Measurements from ENCODE around the gene CEP55.
"Not testable (repeated sequence)": the region's sequence is repeated elsewhere in the genome, so short reads cannot be mapped to it uniquely, and the experiment has no call there.

The CEP55 gene

DNA sequence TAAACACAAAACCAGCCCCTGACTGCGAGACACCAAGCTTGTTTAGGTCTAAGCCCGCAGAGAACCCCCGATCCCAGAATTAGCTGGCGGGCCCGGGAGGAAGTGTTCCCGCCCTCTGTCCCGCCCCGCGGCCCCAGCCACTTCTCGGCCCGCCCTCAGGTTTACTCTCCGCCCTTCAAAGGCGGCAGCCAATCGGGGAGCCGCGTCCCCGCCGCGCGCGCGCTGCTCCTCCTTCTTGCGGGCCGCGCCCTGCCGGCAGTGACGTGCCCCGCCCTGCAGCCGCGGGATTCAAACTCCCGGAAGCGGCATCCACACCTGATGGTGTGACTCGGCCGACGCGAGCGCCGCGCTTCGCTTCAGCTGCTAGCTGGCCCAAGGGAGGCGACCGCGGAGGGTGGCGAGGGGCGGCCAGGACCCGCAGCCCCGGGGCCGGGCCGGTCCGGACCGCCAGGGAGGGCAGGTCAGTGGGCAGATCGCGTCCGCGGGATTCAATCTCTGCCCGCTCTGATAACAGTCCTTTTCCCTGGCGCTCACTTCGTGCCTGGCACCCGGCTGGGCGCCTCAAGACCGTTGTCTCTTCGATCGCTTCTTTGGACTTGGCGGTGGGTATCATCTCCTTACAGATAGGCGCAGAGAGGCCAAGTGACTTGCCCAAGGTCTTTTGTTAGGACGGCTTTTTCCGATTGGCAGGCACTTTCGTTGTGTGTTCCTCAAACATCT, at the start of gene CEP55:
TSS of gene CEP55 (plus strand) at position 291 of the 720 bp plus-strand sequence. CDS start 3,440 bp downstream, outside the sequence.
- DNase-seq (ENCODE audit: low read depth in 2 of 2): peak; percentile 94 to 95

DNA sequence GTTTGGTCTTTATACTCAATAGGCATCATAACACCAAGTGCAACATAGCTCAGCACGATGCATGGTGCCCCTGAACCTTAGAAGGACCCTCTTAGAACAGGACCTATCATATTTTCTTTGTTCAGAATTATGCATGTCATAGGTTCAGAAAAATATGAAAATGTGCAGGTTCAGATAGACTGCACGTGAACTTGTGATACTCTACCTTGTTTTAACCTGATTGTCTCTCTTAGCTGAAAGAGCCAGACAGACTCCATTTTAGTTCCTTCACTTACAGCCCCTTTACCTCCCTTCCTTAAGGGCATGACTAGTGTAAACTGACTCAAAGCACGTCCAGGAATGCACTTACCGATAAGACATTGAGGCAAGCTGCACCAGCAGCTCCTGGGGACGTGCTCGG, 49.4 kb upstream of the CEP55 start:
- DNase-seq (ENCODE audit: low read depth in 2 of 2): no peak

DNA sequence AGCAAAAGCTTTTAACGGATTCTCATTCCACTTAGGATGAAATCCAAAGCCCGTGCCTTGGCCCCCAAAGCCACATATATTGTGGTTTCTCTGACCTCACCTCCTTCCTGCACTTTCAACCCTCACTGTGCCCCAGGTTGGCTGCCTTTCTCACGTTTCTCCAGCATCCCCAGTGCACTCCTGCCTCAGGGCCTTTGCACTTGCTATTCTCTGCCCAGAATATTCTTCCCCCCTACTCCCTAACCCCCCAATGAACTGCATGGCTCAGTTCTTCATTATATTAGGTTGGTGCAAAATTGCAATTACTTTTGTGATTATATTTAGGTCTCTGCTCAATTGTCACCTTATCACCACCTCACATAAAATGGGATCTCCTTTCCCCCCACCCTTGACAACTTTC, 48.4 kb upstream of the CEP55 start:
- DNase-seq (ENCODE audit: low read depth in 2 of 2): no peak

DNA sequence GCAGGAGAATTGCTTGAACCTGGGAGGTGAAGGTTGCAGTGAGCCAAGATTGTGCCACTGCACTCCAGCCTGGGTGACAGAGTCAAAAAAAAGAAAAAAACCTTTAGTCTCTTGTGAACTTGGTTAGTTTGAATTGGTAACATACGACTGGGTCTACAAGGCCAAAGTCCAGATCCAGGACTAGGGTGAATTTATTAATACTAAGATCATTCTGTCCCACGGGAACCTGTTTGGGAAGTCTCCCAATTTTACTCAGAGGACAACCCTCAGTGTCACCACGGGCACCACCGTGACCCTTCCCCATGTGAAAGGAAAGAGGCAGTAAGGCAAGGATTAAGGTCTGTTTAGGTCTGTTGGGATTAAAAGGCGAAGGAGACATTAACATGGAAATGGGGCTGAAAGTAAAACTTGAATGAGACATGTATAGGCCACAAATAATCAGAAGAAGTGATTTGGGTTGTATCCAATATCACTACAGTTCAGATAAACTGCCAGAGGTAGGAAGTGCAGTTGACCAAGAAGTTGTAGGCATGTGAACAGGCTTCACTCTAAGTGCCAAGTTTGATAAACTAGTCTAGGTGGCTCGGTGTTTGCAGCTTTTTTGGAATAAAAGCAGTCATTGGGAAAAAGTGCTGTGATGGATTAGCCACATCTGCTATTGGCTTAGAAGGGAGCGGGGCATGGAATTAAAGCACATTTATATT, 45.0 kb upstream of the CEP55 start:
- DNase-seq (ENCODE audit: low read depth in 2 of 2): no peak

DNA sequence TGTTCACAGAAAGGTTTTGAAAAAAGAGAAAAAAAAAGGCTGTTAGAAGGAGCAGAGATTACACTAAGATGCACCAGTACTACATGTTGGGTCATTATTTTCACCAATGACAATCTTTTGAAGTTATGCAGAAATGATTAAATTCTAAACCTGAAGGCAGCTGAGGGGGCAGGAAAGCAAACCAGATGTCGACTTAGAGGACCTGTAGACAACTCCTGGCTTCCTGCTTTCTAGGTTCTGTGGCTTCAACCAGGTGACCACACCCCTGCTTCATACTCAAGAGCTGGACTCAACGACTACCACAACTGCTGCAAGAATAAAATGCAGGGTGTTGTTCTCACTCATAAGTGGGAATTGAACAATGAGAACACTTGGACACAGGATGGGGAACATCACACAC, 44.3 kb upstream of the CEP55 start:
- peak in 1 of 2 donors; percentile 18 for DNase-seq (ENCODE audit: low read depth in 2 of 2)

DNA sequence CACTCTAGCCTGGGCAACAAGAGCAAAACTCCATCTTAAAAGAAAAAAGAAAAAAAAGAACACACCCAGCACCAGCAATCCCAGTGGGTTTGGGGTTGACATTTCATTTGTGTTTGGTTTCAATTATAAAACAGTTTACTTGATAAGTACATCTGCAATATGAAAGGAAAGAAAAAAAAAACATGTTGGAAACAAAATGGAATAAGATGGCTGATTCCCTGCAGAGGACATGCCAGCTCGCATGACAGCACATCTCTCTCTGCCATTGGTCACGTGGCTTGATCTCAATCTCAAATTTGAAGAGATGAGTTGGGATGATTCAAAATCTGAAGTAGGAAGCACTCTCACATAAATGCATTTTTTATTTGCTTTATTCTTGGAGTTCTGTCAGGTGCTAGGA, 42.3 kb upstream of the CEP55 start:
- no peak for DNase-seq (ENCODE audit: low read depth in 2 of 2)

DNA sequence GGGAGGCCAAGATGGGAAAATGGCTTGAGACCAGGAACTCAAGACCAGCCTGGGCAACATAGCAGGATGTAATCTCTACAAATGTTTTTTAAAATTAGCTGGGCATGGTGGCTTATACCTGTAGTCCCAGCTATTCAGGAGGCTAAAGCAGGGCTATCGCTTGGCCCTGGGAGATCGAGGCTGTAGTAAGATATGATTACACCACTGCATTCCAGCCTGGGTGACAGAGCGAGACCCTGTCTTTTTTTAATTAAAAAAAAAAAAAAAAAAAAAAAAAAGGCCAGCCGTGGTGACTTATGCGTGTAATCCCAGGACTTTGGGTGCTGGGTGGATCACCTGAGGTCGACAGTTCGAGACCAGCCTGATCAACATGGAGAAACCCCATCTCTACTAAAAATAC, 41.7 kb upstream of the CEP55 start:
- DNase-seq (ENCODE audit: low read depth in 2 of 2): no peak

DNA sequence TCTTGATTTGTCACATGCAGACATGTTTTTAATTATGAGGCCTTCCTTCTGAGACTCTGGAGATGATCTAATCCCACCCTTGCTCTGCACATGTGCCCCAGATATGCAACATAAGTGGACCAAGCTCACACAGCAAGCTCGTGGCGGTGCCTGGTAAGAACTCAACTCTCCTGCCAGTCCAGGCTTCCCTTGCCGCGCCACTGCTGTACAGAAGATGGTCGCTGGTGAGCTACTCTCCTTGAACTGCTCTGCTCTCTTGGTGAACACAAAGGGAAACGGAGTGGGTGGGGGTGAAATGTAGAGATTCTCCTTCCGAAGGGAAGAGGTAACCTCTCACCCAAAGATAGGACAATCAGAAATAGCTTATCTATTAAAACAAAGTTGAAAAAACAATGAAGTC, 39.9 kb upstream of the CEP55 start:
- no peak for DNase-seq (ENCODE audit: low read depth in 2 of 2)

DNA sequence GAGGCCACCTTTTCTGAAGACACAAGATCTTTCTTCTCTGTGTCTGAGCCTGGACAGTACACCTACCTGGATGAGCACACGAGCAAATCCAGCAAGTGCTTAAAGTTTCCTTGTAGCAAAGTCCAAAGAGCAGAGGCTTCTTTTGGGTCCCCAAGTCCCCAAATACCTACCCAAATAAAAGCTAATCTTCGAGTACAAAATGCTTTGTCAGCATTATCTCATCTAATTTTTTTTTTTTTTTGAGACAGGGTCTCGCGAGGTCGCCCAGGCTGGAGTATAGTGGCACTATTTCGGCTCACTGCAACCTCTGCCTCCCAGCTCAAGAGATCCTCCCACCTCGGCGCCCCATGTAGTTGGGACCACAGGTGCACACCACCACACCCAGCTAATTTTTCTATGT, 38.9 kb upstream of the CEP55 start:
- no peak for DNase-seq (ENCODE audit: low read depth in 2 of 2)

DNA sequence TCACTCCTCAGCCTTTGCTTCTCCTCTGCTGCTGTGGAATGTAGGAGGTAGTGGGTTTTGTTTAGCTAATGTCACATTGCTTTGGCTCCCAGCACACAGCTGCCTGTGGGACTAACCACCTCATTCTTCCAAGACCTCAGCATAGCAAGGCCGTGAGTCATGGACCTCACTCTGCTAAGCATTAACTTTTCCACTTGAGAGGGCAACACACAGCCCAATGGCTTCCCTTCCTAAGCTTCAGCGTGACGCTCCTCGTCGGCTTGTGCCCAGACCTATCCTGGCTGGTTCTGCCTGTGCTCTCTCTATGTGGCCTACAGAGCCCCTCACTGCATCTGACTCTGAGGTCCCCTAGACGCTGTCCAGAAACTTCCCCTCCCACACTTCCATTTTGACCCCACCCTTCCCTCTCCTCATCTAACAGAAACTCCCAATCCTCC, 37.6 kb upstream of the CEP55 start:
- DNase-seq (ENCODE audit: low read depth in 2 of 2): no peak

DNA sequence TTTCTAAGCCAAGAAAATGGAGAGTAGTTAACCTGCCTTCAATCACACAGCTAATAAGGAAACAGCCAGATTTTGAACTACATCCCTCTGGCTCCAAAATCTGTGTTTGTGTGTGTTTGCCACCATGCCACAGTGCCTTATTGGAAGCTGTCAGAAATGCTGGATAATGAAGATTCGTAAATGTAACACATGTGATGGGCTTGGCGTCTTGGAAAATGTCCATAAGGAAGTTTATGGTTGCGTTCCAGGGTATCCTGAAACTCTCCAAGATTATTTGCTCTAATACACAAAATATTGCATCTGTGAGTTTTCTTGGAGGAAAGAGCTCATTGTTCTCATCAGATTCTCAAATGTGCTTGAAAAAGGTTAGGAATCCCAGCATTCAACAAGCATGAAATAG, 36.9 kb upstream of the CEP55 start:
- no peak for DNase-seq (ENCODE audit: low read depth in 2 of 2)

DNA sequence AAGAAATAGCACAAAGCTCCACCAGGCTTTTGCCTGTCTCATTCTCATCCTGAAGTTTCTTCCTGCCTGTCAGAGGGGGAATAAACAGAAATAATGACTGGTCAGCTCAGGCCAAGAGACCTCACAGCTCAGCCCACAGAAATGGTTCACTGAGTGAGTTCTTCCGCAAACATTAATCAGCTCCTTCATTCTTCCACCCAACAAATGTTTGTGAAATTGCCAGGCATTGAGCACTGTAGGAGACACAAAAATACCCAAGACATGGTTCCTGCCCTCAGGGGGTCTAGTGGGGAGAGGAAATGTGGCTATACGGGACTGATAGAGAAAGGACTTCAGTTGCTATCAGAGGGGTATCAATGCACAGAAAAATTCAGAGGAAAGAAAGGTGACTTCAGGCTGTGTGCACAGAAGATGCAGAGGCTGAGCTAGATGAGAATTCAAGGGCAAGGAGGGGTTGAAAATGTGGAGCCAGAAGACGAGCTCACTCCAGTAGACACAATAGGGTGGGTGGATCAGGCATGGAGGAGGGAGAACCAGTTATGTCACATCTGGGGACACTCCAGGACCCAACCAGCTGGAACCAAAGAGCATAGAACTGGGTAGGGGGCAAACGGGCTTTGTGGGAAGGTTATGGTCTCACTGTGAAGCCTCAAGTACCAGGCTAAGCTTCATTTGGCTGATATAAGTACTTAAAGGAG, 35.2 kb upstream of the CEP55 start:
- DNase-seq (ENCODE audit: low read depth in 2 of 2): no peak

DNA sequence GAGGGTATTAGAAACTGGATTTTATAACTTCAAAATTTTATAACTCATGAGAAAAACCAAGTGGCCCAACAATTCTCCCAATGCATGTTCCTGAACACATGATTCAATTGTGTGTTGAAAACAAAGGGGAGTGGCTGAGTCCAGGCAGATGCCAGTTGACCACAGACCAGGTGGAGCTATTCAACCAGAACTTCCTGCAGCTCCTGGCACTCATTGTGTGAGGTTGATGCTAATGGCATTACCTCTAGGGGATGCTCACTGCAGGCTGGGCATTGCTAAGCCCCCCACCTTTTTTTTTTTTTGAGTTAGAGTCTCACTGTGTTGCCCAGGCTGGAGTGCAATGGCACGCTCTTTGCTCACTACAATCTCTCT, 34.6 kb upstream of the CEP55 start:
- DNase-seq (ENCODE audit: low read depth in 2 of 2): no peak

DNA sequence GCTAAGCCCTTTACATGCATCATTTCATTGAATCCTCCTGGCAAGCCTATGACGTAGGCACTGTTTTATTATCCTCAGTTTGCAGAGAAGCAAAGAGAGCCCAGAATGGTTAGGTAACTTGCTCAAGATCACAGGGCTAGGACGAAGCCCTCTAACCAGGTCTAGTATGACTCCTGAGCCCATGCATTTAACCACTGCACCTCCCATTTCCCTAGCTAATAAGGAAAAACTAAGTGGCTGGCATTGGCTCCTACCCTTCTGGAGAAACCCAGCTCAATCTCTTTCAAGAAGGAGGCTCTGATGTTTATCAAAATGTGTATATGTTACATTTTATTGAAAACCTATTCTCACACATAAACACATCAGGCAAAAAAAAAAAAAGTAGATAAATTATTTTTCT, 34.0 kb upstream of the CEP55 start:
- no peak for DNase-seq (ENCODE audit: low read depth in 2 of 2)

DNA sequence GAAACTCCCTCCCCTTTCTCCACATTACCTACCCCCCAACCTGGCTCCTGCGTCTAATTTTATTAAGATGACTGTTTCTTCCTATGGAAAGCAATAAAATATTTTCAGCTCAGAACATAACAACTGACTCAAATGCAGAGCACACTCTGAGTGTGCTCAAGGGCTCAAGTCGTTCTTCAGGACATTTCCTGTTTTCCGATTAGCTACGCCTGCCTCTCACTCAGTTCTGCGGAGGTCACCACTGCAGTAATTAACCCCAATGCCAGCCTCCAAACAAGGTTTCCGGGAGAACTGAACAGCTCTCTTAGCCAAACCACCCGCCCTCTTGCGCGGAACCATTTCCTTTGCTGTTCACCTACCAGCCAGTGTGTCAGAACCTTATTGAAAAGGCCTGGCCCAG, 33.5 kb upstream of the CEP55 start:
- peak in 1 of 2 donors; percentile 36 for DNase-seq (ENCODE audit: low read depth in 2 of 2)

DNA sequence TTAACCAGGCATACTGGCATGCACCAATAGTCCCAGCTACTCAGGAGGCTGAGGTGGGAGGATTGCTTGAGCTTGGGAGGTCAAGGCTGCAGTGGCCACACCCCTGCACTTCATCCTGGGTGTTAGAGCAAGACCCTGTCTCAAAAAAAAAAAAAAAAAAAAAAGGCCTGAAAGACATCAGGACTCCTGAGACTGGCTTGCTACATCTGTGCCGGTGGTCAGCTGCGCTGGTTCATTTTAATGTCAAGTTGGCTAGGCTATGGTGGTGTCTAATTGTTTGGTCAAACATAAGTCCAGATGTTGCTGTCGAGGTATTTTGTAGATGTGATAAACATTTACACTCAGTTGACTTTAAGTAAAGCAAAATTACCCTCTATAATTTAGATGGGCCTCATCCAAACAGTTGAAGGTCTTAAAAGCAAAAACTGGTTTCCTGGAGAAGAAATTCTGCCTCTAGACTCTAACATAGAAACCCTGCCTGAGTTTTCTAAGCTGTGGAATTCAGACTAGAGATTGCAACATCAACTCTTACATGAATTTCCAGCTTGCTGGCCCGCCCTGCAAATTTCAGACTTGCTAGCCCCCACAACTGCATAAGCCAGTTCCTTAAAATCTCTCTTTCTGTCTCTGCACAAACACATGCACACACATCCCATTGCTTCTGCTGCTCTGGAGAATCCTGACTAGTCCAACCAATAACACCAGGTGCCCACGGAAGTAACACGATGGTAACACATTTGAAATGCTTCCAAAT, 32.5 kb upstream of the CEP55 start:
- DNase-seq (ENCODE audit: low read depth in 2 of 2): no peak

DNA sequence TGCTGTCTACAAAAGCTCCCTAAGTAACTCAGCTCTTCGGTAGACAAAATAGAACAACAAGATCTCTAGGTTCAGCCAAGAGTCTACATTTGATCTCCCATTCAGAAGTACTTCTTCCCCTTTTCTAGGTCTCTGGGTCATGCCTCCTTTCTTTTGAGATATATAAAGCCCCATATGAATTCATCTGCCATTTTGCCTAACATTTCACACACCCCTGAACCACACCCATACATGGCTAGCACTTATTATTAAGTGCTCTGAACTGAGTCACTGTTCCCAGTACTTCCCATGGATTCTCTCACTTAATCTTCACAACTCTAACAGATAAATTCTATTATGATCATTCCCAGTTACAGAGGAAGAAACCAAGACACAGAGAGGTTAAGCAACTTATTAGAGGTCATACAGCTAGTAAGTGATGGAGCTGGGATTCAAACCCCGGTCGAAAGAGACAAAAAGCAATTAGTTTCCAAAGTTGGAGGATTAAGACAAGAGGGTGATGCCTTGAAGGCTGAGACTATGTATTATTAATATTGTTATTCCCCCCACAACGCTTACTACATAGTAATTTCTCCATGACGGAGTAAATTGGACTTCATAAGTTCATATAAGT, 31.5 kb upstream of the CEP55 start:
- no peak for DNase-seq (ENCODE audit: low read depth in 2 of 2)

DNA sequence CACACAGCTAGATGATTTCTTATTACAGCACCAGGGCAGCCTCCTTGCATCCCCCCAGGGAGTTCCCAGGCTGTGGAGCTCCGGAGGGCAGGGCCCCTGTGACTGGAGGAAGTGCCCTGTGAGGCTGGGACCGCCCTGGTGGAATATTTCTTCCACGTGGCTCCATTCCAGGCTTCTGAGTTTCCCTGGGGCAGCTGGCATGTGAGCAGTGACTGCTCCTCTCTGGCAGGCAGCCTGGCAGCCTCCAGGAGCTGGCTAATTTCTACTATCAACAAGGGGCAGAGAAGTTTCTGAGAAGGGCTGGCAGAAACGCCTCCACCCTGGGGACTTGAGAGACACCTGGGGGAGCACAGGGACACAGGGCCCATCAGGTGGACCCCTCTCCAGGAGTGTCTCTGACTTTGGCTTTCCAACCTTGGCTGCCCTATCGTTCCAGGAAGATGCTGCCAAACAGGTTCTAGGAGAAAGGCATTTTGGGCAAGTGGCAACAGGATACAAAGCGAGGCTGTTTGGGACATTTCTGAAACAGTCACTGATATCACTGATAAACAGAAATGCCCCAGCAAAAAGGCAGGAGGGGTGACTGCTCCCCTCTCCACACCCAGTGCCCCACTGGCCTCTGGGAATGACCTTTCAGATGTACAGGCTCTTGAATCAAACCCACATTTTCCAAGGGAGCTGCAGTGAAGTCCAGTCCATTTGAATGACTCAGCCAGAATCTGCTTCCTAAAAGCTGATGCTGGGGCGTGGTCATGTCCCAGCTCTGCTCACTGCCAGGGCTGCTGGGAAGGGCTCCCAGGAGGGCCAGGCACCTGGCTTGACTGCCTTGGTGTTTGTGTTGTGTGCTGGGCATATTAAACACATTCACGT, 30.4 kb upstream of the CEP55 start:
- DNase-seq (ENCODE audit: low read depth in 2 of 2): no peak

DNA sequence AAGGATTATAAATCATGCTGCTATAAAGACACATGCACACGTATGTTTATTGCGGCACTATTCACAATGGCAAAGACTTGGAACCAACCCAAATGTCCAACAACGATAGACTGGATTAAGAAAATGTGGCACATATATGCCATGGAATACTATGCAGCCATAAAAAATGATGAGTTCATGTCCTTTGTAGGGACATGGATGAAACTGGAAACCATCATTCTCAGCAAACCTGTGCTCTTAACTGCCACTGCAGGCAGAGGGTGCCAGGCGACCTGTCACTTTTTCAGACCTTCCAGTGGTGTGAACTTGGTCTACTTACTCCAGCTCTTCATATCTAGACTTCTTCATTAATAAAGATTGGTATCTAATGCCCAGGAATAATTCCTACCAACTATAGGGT, 28.8 kb upstream of the CEP55 start:
- not testable (repeated sequence) for DNase-seq (ENCODE audit: low read depth in 2 of 2)

DNA sequence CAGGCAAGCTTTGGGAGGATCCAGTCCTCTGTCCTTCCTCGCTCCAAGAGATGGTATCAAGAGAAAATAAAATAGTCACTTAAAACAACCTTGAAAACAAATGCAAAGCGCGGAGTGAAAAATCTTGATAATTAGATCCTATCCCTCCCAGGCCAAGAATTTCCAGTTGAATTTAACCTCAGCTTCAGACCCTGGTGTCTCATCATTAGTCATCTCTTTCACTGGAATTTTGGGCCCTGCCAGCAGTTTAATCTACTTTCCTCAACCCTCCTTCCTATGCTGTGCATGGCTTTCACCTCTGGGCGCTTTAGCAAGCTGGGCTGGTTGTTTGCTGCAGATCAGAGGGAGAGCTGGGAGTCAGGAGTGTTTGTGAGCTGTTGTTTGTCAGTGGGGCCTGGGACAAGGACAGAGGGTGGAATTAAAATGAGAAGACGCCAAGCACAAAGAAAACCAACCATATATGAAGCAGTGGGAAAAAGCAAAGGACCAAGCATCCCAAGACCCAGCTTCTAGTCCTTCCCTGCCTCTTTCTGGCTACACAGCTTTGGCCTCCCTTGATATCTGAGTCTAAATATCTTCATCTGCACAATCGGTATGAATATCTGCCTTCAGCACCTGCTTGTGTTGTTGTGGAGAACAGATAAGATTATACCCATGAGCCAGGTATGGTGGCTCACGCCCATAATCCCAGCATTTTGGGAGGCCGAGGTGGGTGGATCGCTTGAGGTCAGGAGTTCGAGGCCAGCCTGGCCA, 27.8 kb upstream of the CEP55 start:
- DNase-seq (ENCODE audit: low read depth in 2 of 2): no peak
